Forelimb muscle (tissue), 1 donor: ENCODE results near the gene GJA8. TPM values are rescaled to one million over a fixed set of nuclear protein-coding genes. Genes with fewer than 3 reads are reported as not detected.
A peak's percentile ranks its signal among the peaks of the same experiment; 100 is the strongest.
"Not testable (repeated sequence)": the region's sequence is repeated elsewhere in the genome, so short reads cannot be mapped to it uniquely, and the experiment has no call there.

ENCODE experiments used
- DNase-seq: peaks from one replicate; pipeline ENCODE4 v3.0.0-alpha.2; 2013; ENCODE audit warnings: low read depth
- polyA plus RNA-seq: library from polyadenylated mRNA; unstranded; fragments of 120-200 nt; gene quantifications from one replicate; pipeline ENCODE4 v1.2.1, GENCODE V29; 2013; ENCODE audit not compliant: insufficient read length

GJA8 gene
- polyA plus RNA-seq: not detected

DNA sequence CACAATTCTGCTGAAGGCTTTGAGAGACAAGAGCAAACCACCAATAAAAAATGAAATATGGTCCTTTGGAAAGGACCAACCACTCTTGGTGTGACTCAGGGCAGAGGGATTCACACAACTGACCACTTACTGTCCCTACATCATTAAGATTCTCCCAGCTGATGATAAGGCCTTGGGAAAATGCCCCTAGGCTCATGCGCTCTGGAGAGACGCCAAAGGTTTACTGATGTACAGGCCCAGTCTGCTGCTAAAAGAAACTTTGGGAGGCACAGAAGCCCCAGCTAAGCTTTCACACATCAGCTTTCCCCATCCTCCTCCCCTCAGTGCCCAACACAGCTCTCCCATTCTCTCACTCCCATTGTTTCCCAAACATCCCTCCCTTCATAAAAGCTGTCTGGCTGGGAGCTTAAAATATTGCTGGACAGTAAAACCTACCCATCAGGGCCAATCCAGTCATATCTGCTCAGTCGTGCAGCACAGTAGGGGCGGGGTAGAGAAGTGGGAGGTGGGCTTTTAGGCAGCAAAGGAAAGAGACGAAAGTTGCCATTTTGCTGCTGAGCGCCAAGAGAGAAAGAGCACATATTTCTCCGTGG is at the start of gene GJA8:
Gene GJA8 (plus strand): TSS at position 543 of the 593 bp plus-strand sequence. CDS start 5,161 bp downstream, outside the sequence.
- DNase-seq: no peak

DNA sequence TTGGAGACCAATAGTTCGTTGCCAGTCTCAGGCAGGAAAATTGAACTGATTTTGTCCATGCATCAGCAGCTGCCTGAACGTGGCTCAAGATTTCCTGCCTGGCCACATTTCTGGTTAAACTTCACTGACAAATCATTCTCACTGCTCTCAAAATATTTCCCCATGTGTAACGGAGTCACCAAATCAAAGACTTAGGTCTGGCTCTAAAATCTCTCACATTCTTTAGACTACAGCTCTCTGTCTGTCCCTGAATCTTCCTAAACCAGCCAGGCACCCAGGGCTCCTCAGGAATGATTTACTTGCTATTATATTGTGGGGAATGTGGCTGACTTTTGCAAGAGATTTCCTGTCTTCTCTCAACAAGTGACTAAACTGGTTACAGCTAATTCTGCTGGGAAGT is 49.2 kb upstream of the GJA8 start:
- no peak for DNase-seq

DNA sequence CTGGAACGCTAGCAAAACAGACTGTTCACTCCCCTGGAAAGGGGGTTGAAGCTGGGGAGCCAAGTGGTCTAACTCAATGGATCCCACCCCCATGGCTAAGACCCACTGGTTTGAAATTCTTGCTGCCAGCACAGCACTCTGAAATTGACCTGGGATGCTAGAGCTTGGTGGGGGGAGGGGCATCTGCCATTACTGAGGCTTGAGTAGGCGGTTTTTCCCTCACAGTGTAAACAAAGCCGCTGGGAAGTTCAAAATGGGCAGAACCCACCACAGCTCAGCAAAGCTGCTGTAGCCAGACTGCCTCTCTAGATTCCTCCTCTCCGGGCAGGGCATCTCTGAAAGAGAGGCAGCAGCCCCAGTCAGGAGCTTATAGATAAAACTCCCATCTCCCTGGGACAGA is 47.6 kb upstream of the GJA8 start:
- not testable (repeated sequence) for DNase-seq

DNA sequence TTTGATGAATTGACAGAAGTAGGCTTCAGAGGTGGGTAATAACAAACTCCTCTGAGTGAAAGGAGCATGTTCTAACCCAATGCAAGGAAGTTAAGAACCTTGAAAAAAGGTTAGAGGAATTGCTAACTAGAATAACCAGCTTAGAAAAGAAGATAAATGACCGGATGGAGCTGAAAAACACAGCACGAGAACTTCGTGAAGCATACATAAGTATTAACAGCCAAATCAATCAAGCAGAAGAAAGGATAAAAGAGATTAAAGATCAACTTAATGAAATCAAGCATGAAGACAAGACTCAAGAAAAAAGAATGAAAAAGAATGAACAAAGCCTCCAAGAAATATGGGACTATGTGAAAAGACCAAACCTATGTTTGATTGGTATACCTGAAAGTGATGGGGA is 46.6 kb upstream of the GJA8 start:
- not testable (repeated sequence) for DNase-seq

DNA sequence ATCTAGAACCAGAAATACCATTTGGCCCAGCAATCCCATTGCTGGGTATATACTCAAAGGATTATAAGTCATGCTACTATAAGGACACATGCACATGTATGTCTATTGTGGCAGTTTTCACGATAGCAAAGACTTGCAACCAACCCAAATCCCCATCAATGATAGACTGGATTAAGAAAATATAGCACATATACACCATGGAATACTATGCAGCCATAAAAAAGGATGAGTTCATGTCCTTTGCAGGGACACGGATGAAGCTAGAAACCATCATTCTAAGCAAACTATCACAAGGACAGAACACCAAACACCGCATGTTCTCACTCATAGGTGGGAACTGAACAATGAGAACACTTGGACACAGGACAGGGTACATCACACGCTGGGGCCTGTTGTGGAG is 35.4 kb upstream of the GJA8 start:
- DNase-seq: not testable (repeated sequence)

DNA sequence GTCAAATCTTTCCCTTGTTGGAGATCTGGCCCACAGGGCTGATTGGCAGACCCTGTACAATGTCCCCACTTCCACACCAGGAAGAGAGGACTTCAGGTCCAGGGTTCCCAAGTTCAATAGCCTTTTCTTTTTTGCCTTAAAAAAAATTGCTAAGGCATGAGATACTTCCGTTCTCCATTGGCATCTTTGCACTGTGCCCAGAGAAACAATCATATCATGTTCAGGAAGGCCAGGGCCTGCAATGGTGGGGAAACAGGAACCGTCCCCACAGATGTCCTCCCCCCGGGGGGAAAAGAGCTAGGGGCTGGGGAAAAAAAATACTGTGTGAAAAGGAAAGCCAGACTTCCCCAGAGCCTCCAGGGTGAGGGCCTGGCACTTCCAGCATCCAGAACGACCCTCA is 24.6 kb upstream of the GJA8 start:
- DNase-seq: no peak

DNA sequence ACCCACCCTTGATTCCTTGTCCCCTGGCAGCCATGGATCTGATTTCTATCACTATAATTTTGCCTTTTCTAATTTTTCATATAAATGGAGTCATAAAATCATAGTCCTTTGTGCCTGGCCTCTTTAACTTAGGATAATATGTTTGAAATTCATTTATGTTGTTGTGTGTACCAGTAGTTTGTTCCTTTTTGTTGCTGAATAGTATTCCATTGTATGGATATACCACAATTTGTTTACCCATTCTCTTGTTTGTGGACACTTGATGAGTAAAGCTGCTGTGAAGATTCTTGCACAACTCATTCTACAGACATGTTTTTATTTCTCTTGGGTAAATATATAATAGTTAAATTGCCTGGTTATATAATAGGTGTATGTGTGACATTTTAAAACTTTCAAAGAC is 22.7 kb upstream of the GJA8 start:
- no peak for DNase-seq

DNA sequence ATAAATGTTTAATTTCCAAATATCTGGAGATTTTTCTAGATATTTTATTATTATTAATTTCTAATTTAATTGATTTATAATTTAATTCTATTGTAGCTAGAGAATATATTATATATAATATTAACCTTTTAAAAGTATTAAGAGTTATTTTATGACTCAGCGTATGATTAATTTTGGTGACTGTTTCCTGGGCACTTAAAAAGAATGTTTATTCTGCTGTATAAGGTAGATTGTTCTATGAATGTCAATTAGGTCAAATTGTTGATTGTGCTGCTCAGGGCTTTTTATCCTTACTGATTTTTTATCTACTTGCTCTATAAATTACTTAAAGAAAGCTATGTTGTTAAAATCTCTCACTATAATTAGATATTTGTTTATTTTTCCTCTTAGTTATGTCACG is 20.1 kb upstream of the GJA8 start:
- no peak for DNase-seq

DNA sequence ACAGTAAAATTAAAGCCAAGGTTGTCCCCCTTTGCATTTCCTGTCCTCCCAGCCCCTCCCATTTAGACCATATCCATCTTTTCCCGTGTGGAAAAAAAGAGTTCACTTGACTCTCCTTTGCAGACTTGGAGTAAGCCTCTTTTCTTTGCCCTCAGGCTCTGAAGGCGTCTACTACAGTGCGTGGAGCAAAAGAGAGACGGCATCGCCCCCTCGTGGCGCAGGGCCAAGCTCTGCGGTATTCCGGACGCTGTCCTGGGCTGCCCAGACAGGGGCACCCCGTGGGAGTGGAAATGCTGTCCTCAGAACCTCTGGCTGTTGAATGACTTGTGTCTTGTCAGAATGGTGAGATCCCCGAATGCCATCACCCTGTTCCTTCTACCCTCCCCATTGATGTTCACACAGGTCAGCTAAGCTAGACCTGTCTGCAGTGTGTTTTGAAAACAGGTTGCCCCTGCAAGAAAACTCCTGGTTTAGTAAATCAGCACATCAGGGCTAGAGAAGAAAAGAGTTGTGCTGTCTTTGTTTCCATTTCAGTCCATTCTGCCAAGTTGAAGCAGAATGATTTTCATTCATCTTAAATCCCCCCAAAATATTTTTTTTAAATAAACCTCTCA is 12.3 kb upstream of the GJA8 start:
- DNase-seq: no peak

DNA sequence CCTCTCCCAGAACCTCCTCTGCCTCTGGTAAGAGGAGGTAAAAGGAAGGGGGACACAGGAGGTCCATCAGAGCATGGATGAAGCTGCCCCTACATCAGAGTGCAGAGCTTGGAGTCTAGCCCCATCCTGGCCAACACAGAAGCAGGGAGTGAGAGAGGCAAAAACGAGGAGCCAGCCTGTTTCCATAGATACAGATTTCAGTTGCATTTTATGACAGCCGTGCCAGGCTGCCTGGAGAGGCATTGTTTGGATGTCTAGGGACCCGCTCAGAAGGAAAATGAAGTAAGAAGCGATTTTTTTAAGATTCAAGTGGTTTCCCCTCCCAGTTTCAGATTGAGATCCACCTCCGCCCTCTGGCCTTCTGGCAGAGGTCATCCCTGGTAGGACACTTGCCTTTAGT is 11.5 kb upstream of the GJA8 start:
- DNase-seq: no peak

DNA sequence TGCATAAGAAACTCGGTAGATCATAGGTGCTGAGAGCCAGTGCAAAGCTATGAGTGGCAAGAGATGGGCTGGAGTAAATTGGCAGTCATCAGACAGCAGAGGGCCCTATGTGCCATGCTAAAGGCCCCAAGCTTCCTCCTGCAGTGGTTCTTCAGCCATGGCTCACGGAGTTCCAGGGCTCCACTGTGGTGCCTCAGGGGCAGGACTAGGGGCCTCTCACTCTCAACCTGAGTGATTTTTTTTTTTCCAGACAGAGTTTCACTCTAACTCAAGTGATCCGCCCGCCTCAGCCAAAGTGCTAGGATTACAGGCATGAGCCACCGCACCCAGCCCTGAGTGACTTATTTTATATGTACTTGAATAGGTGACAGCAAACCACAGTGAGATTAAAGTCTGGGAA is 10.4 kb upstream of the GJA8 start:
- no peak for DNase-seq

DNA sequence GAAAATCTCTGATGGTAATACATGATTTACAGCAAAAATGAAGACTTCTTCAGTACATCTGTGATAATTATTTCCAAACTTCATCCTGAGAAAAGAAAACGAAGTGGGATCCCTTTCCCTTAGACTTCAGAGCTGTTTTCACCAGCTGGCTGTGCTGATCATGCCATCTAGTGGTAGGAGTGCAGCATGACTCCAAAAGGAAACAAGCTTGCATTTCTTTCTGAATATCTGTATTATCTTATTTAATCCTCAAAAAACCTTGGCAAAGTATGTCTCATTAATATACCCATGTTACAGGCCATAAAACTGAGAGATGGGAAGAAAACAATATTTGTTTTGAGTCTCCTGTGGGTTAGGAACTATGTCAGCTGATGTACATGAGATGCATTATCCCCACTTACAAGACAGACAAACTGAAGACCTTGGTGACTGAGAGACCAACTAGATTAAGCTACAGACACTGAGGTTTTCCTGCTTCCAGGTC is 9.8 kb upstream of the GJA8 start:
- DNase-seq: peak; percentile 25

DNA sequence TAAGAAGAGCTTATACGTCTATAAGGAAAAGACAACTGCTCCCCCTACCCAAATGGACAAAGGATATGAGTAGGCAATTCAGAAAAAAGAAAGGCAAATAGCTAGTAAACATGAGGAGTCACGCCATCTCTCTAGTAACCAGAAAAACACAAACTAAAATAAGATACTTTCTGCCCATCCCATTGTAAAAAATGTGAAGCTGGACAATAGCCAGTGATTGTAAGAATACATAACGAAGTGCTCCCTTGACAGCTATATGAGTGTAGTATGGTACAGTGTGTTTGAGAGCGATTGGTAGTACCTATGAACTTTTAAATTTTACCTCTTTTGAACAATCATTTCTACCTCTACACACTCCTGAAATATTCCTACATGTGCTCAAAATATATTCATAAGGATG is 7.5 kb upstream of the GJA8 start:
- DNase-seq: no peak

DNA sequence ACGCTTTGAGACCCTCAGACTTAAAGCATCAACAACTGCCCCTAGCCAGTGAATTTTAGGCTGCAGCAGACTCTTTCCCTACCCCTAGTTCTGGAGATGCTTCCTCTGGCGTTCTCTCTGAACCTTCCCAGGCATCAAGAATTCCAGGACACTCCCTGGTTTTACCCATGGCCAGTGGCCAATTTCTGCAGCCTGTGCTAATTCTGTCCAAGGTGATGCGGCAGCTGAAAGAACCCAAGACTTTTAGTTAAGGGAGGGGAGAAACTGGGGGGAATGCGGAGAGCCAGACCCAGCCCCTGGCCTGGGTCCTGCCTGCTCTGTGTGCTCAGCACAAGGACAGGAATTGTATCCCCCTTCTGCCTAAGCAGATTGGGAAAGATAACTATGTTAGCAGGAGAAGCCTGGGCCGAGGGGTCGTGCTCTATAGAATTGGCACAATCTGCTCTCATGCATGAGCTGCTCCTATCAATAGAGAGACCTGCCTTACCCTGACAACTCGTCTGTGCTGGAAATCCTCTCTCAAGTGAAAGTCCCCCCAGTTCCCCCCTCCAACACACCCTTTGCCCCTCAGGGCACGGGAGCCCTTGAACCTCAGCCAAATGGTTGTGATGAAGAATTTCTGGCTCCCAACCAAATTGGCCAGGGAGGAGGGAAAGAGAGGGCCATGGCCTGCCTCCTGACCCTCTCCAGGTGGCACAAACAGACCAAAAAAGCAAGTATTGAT is 5.4 kb upstream of the GJA8 start:
- no peak for DNase-seq

DNA sequence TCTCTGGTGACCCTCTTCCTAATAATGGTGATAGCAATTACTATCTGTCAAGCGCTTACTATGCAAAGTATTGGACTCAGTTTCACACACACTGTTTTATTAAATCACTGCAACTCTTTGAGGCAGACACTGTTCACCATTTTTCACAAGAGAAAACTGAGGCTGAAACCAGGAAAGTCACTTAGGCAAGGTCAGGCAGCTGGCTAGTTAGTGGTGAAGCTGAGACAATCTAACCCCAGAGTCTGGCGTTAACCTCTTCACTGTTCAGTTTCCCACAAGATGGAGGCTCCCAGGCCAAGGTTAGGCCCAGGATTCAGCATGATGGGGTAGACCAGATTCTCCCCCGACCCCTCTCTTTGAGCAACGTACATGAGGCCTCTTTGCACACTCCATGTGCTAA is 4.8 kb upstream of the GJA8 start:
- no peak for DNase-seq

DNA sequence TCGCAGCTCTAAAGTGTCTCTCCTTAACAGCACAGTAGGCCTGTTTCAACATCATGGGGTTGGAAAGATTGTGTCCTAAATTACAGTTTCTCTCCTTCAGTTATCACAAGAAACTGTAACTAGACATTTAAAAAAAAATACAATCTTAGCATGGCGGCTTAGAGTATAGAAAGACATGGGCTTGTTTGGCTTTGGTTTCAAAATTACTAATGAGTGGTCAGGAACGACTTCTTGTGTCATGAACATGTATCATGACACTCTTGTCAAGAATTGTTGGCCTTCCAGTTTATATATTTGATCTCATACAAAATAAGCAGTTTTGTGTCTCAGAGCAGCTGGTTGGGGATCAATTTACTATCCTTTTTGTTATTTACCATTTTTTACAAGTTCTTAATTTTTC is 2.1 kb downstream of the GJA8 start:
- no peak for DNase-seq

DNA sequence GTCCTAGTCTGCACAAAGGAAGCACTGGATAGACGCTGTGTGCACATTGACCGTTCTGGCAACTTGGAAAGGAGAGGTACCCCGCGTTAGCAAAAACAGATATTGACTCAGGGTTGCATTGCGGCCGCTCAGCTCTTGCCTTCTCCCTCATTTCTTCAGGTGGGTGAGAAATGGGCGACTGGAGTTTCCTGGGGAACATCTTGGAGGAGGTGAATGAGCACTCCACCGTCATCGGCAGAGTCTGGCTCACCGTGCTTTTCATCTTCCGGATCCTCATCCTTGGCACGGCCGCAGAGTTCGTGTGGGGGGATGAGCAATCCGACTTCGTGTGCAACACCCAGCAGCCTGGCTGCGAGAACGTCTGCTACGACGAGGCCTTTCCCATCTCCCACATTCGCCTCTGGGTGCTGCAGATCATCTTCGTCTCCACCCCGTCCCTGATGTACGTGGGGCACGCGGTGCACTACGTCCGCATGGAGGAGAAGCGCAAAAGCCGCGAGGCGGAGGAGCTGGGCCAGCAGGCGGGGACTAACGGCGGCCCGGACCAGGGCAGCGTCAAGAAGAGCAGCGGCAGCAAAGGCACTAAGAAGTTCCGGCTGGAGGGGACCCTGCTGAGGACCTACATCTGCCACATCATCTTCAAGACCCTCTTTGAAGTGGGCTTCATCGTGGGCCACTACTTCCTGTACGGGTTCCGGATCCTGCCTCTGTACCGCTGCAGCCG is 5.4 kb downstream of the GJA8 start:
- DNase-seq: no peak

DNA sequence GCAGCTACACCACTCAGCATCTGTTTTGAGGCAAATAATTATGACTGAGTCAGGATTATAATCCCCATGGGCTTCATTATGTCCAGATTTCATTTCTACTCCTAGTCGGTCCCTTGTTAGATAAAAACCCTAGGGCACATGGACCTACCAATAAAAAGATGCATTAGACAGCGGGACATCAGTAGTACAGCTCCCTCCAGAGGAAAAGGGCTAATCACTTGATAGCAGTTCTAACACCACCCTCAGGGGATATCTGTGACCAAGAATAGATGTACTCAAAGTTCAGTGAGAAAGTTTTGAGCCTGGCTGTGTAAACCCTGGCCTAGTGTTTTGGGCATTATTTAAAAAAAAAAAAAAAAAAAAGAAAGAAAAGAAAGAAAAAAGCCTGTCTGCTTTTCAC is 10.0 kb downstream of the GJA8 start:
- no peak for DNase-seq

DNA sequence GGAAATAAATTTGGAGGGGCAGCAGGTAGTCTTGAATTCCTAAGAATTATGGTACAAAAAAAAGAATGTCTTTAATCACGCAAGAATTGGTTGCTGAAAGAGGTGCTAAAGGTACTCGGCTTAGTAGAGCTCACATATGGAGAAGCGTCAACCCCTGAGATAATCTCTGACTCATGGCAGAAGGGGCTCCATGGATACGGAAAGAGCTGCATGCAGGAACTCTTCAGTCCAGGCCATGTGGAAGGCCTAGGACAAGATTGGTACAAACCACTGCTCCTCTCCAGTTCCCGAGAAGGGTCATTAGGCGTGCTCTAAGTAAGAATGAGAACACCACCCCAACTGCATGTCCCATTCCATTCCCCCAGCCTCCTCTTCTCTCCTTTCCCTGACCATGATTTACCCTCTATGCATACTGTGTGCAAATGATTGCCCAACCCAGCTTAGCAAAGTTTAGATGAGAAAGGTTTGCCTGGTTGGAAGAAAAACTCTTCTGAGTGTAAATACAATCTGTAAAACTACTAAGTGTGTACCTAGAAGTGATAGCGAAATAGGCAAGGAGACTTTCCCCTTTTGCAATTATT is 10.9 kb downstream of the GJA8 start:
- DNase-seq: no peak

DNA sequence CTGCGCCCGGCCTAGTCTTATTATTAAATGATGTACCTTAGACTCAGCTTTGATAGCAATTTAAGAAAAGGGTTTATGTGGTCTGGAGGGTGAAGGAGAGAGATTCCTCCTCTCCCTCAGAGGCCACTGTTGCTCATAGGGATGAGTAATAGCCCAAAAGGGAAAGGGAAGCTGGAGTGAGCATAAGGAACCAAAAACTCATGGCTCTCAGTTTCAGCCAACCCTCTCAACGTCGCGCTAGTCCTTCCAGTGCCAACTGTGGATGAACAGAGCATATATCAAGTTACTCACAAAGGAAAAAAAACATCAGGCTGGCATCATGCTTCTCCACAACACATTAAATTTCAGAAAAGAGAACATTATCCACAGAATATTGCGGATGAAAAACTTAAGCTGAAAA is 17.3 kb downstream of the GJA8 start:
- no peak for DNase-seq

DNA sequence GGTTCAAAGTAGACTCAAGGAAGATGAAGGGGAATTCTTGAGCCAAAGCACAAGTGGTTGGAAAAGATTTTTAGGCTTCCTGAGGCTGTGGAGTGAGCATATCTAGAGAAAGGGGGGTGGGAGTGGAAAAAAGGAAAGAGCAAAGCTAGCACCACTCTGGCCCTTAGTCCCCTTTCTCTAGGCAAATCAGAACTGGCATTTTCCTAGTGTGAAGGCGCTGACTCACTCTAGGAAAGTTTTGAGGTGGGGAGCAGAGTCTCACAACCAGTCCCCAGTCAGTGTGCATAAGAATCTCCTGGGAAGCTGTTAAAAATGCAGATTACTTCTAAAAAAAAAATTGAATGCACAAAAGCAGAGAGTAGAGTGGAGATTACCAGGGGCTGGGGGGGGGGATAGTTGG is 22.2 kb downstream of the GJA8 start:
- DNase-seq: no peak

DNA sequence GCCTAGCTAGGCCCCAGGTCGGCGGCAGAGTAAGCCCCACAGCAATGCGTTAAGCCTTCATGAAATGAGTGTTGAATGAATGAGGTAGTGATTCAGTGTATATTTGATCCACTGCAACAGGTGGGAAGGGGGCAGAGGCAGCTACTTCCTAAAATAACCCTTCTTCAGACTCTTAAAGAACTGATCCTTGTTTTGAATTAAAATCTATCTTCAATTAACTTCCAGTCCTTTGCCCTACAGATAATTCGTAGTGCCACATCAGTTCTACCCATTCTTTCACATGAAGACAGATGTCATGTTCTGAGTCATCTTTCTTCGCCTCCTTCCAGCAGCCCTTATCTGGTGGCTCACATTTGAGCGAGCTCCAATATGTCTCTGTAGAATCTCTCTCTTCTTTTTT is 24.6 kb downstream of the GJA8 start:
- not testable (repeated sequence) for DNase-seq
